Lower leg skin (tissue), 4 donors: ENCODE measurements around the gene VWA8. TPM values are rescaled to one million over a fixed set of nuclear protein-coding genes. Genes with fewer than 3 reads are reported as not detected.

ENCODE experiments used
- DNase-seq, 2 donors: peaks; one replicate each; pipeline ENCODE4 v3.0.0-alpha.2; 2019; ENCODE audit warnings: low spot score in 2 of 2
- H3K4me3 ChIP-seq: fragments of 200-600 bp; sonication (generic); 2 replicates; pipeline ENCODE4 v1.5.1; 2017; ENCODE audit warnings: mild to moderate bottlenecking, low read depth; ENCODE audit not compliant: poor library complexity, severe bottlenecking
- CTCF ChIP-seq, 3 donors: fragments of 450-650 bp; IDR thresholded peaks; one replicate each; pipeline ENCODE4 v1.5.1; 2016; ENCODE audit warnings: antibody characterized with exemption in 3 of 3, mild to moderate bottlenecking in 3 of 3, moderate library complexity in 2 of 3
- POLR2A ChIP-seq, 2 donors: fragments of 450-650 bp; IDR thresholded peaks; one replicate each; pipeline ENCODE4 v1.6.1; 2016 to 2017; ENCODE audit warnings: antibody characterized with exemption in 2 of 2, mild to moderate bottlenecking in 1 of 2, moderate library complexity in 1 of 2
- WGBS, 2 donors: methylation state at CpG; one replicate each; pipeline ENCODE4 v1.1.5; 2018; 5-methylcytosine and 5-hydroxymethylcytosine counted together
- intact Hi-C: fragments of 100-400 bp; cut with DNase I; formaldehyde crosslinking; loops from one replicate; pipeline ENCODE4 v1.15.0; 2023; ENCODE audit warnings: low total_unique reads
- total RNA-seq, 4 donors: library from RNA; depleted of rRNA; stranded (reverse); fragments of >200 nt; gene quantifications; one replicate each; pipeline ENCODE4 v1.1.0, GENCODE V29; 2016

Gene VWA8
- total RNA-seq, 4 donors from 2014 or later, result 11.8 to 22.0 (median 15.1) TPM

- WGBS, 2 donors, result 28 to 36% methylated on average over 7 of the region's 7 CpGs
- no peak overlapping the region for H3K4me3 ChIP-seq
- TF ChIP-seq POLR2A (IDR thresholded peaks at IDR 0.05), result no peak
- intact Hi-C loops, result no loop called here
- DNase-seq, result peak; percentile 55 to 93
Observed at GRCh38 chr13:41562083-41562482, 398.8 kb downstream of the VWA8 start.

GRCh38 chr13:41561170-41561569 is 399.7 kb downstream of the VWA8 start:
- no peak for TF ChIP-seq POLR2A (IDR thresholded peaks at IDR 0.05)
- no peak for TF ChIP-seq CTCF (IDR thresholded peaks at IDR 0.05)
- WGBS, 2 donors, result 65 to 71% methylated on average over 4 of the region's 4 CpGs
- no peak for DNase-seq

GRCh38 chr13:41558781-41559560 is 401.9 kb downstream of the VWA8 start:
- H3K4me3 ChIP-seq, result no peak overlapping the region
- DNase-seq, result no peak
- intact Hi-C loops, result no loop called here
- 88 to 90% methylated on average over 3 of the region's 3 CpGs for WGBS, 2 donors
- TF ChIP-seq POLR2A (IDR thresholded peaks at IDR 0.05) (no peak), CTCF (IDR thresholded peaks at IDR 0.05) (no peak)

More at GRCh38 chr13:41561170-41561569, 399.7 kb downstream of the VWA8 start:
- no peak overlapping the region for H3K4me3 ChIP-seq
- intact Hi-C loops, result no loop called here

- no peak for TF ChIP-seq CTCF (IDR thresholded peaks at IDR 0.05)
- TF ChIP-seq POLR2A (IDR thresholded peaks at IDR 0.05), result no peak
- intact Hi-C loops, result no loop called here
- no peak for DNase-seq
- H3K4me3 ChIP-seq, result no peak overlapping the region
- 89 to 97% methylated on average over 2 of the region's 2 CpGs for WGBS, 2 donors
Observed at GRCh38 chr13:41557719-41558118, 403.2 kb downstream of the VWA8 start.

GRCh38 chr13:41554626-41555386 is 406.1 kb downstream of the VWA8 start:
- 89 to 91% methylated on average over 10 of the region's 10 CpGs for WGBS, 2 donors
- no peak overlapping the region for H3K4me3 ChIP-seq
- DNase-seq, result no peak
- intact Hi-C loops, result no loop called here
- TF ChIP-seq CTCF (IDR thresholded peaks at IDR 0.05), result no peak
- TF ChIP-seq POLR2A (IDR thresholded peaks at IDR 0.05), result no peak

- H3K4me3 ChIP-seq, result no peak overlapping the region
- TF ChIP-seq CTCF (IDR thresholded peaks at IDR 0.05) (no peak), POLR2A (IDR thresholded peaks at IDR 0.05) (no peak)
- intact Hi-C loops, result no loop called here
- DNase-seq, result no peak
- 93 to 94% methylated on average over 2 of the region's 2 CpGs for WGBS, 2 donors
Observed at GRCh38 chr13:41554180-41554579, 406.7 kb downstream of the VWA8 start.
